ENCODE results near the gene RAF1. TPM values are rescaled to one million over a fixed set of nuclear protein-coding genes. Genes with fewer than 3 reads are reported as not detected.
"Not testable (repeated sequence)": the region's sequence is repeated elsewhere in the genome, so short reads cannot be mapped to it uniquely, and the experiment has no call there.

RAF1 gene
- polyA plus RNA-seq, 3 donors: 101 to 138 (median 135) TPM

GRCh38 chr3:12681943-12682390 is 18.1 kb upstream of the RAF1 start:
- DNase-seq: no peak

- no peak for DNase-seq
Observed at GRCh38 chr3:12681089-12681942, 17.4 kb upstream of the RAF1 start.

GRCh38 chr3:12679468-12679867 is 15.6 kb upstream of the RAF1 start:
- no peak for DNase-seq

- no peak for DNase-seq
Observed at GRCh38 chr3:12677616-12678015, 13.7 kb upstream of the RAF1 start.

- no peak for DNase-seq
Observed at GRCh38 chr3:12675115-12675810, 11.3 kb upstream of the RAF1 start.

GRCh38 chr3:12673956-12674736 is 10.2 kb upstream of the RAF1 start:
- DNase-seq: not testable (repeated sequence)

- DNase-seq: no peak
Observed at GRCh38 chr3:12671120-12671450, 7.2 kb upstream of the RAF1 start.

- no peak for DNase-seq
Observed at GRCh38 chr3:12670365-12671119, 6.6 kb upstream of the RAF1 start.

GRCh38 chr3:12663401-12663935 is 449 bp downstream of the RAF1 start:
- DNase-seq: peak; percentile 34

GRCh38 chr3:12662593-12663400 is 1.1 kb downstream of the RAF1 start:
- DNase-seq: peak; percentile 41

- no peak for DNase-seq
Observed at GRCh38 chr3:12661926-12662592, 1.9 kb downstream of the RAF1 start.

GRCh38 chr3:12661375-12661774 is 2.5 kb downstream of the RAF1 start:
- not testable (repeated sequence) for DNase-seq

GRCh38 chr3:12660196-12660595 is 3.7 kb downstream of the RAF1 start:
- no peak for DNase-seq

GRCh38 chr3:12659316-12660015 is 4.5 kb downstream of the RAF1 start:
- no peak for DNase-seq

GRCh38 chr3:12658593-12659058 is 5.3 kb downstream of the RAF1 start:
- no peak for DNase-seq

GRCh38 chr3:12656850-12657249 is 7.1 kb downstream of the RAF1 start:
- no peak for DNase-seq

GRCh38 chr3:12656193-12656592 is 7.7 kb downstream of the RAF1 start:
- no peak for DNase-seq

- no peak for DNase-seq
Observed at GRCh38 chr3:12655701-12656100, 8.2 kb downstream of the RAF1 start.

- DNase-seq: peak; percentile 22
Observed at GRCh38 chr3:12653747-12654146, 10.2 kb downstream of the RAF1 start.

Measured in renal pelvis (tissue), 4 donors.